ENCODE results near the gene XAGE2. TPM values are rescaled to one million over a fixed set of nuclear protein-coding genes. Genes with fewer than 3 reads are reported as not detected.

Gene XAGE2
- not detected for polyA plus RNA-seq (2012; ENCODE audit: insufficient read length, low read depth)

GRCh38 chrX:52368368-52369055 is at the start of gene XAGE2:
Gene XAGE2, plus strand, starts transcription at chrX:52369021. Its CDS starts 994 bp downstream, at chrX:52370015.
- TF ChIP-seq FOXP2 (optimal IDR thresholded peaks at IDR 0.05; ENCODE audit: borderline replicate concordance, extremely low read depth, extremely low read length, insufficient read depth) (no peak), POLR2AphosphoS5 (IDR thresholded peaks at IDR 0.05; ENCODE audit: low read depth, low read length) (no peak), REST (IDR thresholded peaks at IDR 0.05; ENCODE audit: insufficient read depth in 1 of 2, low read depth in 2 of 2, low read length in 2 of 2) (no peak), SIN3A (IDR thresholded peaks at IDR 0.05; ENCODE audit: borderline replicate concordance, insufficient read depth, low read length) (no peak), TAF1 (IDR thresholded peaks at IDR 0.05; ENCODE audit: borderline replicate concordance, insufficient read depth, low read length) (no peak)

GRCh38 chrX:52337410-52337809 is 31.4 kb upstream of the XAGE2 start:
- TF ChIP-seq TAF1 (IDR thresholded peaks at IDR 0.05; ENCODE audit: borderline replicate concordance, insufficient read depth, low read length) (no peak), SIN3A (IDR thresholded peaks at IDR 0.05; ENCODE audit: borderline replicate concordance, insufficient read depth, low read length) (no peak), FOXP2 (optimal IDR thresholded peaks at IDR 0.05; ENCODE audit: borderline replicate concordance, extremely low read depth, extremely low read length, insufficient read depth) (no peak), REST (IDR thresholded peaks at IDR 0.05; ENCODE audit: insufficient read depth in 1 of 2, low read depth in 2 of 2, low read length in 2 of 2) (no peak), POLR2AphosphoS5 (IDR thresholded peaks at IDR 0.05; ENCODE audit: low read depth, low read length) (no peak)

- TF ChIP-seq REST (IDR thresholded peaks at IDR 0.05; ENCODE audit: insufficient read depth in 1 of 2, low read depth in 2 of 2, low read length in 2 of 2) (no peak), POLR2AphosphoS5 (IDR thresholded peaks at IDR 0.05; ENCODE audit: low read depth, low read length) (no peak), FOXP2 (optimal IDR thresholded peaks at IDR 0.05; ENCODE audit: borderline replicate concordance, extremely low read depth, extremely low read length, insufficient read depth) (no peak), TAF1 (IDR thresholded peaks at IDR 0.05; ENCODE audit: borderline replicate concordance, insufficient read depth, low read length) (no peak), SIN3A (IDR thresholded peaks at IDR 0.05; ENCODE audit: borderline replicate concordance, insufficient read depth, low read length) (no peak)
These were observed 27.3 kb upstream of the XAGE2 start for GRCh38 chrX:52341493-52341892.

DNA sequence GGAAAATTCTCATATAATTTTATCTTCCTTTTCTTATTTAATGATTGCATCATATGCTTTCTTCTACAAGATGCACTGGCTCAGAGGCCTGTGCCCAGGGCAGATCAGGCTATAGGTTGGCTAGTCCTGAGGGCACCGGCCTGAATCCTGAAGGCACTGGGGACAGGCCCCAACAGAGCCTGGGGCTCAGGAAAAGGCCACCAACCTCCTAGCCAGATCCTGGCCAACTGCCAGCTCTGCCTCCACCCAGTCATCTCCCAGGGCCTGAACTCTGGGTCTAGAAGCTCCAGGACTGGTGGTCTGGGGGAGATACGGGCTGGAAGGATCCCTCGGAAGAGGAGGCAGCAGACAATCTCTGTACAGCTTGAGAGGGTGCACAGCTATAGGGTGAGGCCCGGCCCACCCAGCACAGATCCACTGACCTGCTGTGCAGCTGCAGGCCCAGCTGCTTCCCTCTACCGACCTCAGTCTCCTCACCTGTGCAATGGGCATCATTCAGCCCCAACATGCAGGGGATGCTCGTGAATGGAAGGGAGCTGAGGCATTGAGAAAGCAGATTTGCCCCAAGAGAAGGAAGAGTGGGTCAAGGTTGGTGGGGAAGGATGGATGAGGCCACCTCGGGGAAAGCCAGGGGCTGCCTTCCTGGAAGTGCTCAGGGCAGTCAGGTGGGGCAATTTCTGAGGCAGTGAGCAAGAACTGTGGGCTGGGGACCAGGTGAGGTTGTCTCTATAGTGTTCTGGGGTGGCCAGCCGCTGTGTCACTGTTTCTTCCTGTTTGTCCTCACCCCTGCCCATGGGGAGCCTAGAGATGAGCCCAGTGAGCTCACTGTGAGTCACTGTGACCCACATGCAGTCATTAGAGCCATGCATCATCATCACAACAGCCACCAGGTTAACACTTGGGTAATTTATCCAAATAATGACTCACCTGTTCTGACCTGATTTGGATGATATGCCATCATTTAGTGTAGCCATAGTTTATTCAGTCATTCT is 22.4 kb upstream of the XAGE2 start:
- TF ChIP-seq POLR2AphosphoS5 (IDR thresholded peaks at IDR 0.05; ENCODE audit: low read depth, low read length) (no peak), SIN3A (IDR thresholded peaks at IDR 0.05; ENCODE audit: borderline replicate concordance, insufficient read depth, low read length) (no peak), REST (IDR thresholded peaks at IDR 0.05; ENCODE audit: insufficient read depth in 1 of 2, low read depth in 2 of 2, low read length in 2 of 2) (no peak), TAF1 (IDR thresholded peaks at IDR 0.05; ENCODE audit: borderline replicate concordance, insufficient read depth, low read length) (no peak), FOXP2 (optimal IDR thresholded peaks at IDR 0.05; ENCODE audit: borderline replicate concordance, extremely low read depth, extremely low read length, insufficient read depth) (no peak)
